ENCODE measurements around the gene KRTAP12-4. TPM values are rescaled to one million over a fixed set of nuclear protein-coding genes. Genes with fewer than 3 reads are reported as not detected.
"Not testable (repeated sequence)": the region's sequence is repeated elsewhere in the genome, so short reads cannot be mapped to it uniquely, and the experiment has no call there.

KRTAP12-4 gene
- total RNA-seq, 1 donor from 2014 or later, result not detected

- no peak for ATAC-seq
- peak; percentile 43 for DNase-seq (ENCODE audit: missing footprints)
- intact Hi-C loops (cut with DNase I), result loop anchor here (10.0 kb wide), 1 partner anchor 128 kb away; no protein-coding TSS in a partner anchor
Observed at GRCh38 chr21:44617071-44617501, 37.4 kb downstream of the KRTAP12-4 start.

DNA sequence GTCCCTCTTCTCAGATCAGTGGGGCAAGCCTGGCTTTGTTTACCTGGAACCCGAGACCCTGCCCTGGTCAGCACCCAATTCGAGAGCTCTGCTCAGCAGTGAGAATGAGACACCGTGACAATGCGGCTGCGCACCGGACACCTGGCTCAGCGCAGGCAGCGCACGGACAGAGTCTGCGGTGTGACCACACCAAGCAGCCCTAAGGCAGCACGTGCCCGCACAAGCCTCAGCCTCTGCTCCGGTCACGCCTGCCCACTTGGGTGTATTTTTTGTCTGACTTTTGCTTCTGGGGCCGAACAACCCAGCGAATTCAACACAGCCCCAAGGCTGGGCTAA, 37.9 kb downstream of the KRTAP12-4 start:
- no peak for DNase-seq (ENCODE audit: missing footprints)
- intact Hi-C loops (cut with DNase I), result loop anchor here (10.0 kb wide), 1 partner anchor 128 kb away; no protein-coding TSS in a partner anchor
- ATAC-seq, result no peak

DNA sequence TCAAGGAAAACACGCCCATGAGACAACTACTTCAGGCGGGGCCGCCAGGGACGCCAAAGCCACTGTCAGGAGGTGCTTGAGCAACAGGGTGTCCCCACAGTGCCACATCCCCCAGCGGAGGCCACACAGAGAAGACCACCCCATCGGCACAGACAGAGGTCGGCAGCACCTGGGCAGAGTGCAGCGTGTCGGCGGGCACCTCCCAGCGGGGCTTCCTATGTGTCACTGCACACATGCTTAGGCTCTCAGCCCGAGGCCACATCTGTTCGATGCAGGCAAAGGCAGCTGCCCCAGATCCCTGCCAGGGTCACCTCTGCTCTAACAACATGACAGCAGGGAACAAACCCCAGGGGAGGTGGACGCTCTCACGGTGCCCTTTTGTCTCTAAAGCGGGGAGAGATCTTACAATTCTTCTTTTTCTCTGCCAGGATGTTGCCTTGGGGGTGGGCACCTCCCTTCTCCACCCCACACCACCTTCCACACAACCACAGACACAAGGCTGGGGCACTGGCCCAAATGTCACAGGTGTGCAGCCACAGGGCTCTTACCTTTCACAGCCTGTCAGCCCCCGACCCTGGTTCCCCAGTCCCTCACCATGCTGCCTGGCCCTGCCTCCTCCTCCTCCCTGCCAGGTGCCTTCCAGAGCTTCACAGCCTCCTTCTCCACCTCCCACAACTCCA, 38.4 kb downstream of the KRTAP12-4 start:
- ATAC-seq (no peak), DNase-seq (ENCODE audit: missing footprints) (no peak)
- intact Hi-C loops (cut with DNase I), result loop anchor here (10.0 kb wide), 1 partner anchor 129 kb away; no protein-coding TSS in a partner anchor

- ATAC-seq (no peak), DNase-seq (ENCODE audit: missing footprints) (no peak)
- intact Hi-C loops (cut with DNase I), result loop anchor here (10.0 kb wide), 1 partner anchor 129 kb away; no protein-coding TSS in a partner anchor
Observed at GRCh38 chr21:44615466-44615865, 39.0 kb downstream of the KRTAP12-4 start.

DNA sequence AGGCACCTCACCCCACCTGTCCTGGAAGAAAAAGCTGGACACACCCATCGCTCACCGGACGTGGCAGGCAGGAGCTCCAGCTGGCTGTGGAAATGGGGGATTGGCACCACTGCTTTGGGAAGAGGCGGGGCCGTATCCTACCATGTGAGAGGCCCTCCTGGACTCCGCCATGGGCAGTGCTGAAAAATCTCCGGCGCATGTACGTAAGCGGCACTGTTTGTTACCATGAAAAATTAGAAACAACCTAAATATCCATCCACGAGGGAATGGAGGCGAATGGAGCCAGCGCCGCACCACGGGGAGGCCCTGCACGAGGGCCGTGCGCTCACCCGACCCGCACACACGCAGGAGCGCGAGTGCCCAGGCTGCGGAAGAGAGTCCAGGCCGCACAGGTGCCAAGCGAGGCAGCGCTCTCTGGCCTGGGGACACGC, 39.5 kb downstream of the KRTAP12-4 start:
- no peak for ATAC-seq
- DNase-seq (ENCODE audit: missing footprints), result no peak
- intact Hi-C loops (cut with DNase I), result loop anchor here (10.0 kb wide), 1 partner anchor 130 kb away; no protein-coding TSS in a partner anchor

DNA sequence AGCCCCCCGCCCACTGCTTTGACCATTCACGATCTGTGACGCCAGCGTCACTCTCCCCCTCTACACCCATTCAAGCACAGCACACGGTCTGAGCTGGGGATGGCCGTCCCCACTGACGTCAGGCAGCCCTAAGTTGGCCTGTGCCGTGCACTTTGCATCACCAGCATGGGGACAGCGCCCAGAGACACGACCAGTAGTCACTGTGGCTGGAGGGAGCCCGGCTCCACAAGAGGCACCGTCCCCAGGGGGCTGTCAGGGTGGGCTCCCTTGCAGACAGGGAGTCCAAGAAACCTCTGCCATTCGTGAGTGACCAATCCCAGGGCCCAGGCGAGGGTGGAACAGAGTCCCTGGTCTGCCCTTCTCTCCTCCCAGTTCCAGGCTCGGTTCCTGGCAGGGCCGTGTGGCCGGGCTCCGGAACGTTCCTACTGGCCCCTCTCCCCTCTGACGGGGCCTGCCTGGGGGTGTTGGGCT, 40.3 kb downstream of the KRTAP12-4 start:
- peak; percentile 62 for DNase-seq (ENCODE audit: missing footprints)
- intact Hi-C loops (cut with DNase I), result loop anchor here (10.0 kb wide), 1 partner anchor 131 kb away; no protein-coding TSS in a partner anchor
- ATAC-seq, result no peak

DNA sequence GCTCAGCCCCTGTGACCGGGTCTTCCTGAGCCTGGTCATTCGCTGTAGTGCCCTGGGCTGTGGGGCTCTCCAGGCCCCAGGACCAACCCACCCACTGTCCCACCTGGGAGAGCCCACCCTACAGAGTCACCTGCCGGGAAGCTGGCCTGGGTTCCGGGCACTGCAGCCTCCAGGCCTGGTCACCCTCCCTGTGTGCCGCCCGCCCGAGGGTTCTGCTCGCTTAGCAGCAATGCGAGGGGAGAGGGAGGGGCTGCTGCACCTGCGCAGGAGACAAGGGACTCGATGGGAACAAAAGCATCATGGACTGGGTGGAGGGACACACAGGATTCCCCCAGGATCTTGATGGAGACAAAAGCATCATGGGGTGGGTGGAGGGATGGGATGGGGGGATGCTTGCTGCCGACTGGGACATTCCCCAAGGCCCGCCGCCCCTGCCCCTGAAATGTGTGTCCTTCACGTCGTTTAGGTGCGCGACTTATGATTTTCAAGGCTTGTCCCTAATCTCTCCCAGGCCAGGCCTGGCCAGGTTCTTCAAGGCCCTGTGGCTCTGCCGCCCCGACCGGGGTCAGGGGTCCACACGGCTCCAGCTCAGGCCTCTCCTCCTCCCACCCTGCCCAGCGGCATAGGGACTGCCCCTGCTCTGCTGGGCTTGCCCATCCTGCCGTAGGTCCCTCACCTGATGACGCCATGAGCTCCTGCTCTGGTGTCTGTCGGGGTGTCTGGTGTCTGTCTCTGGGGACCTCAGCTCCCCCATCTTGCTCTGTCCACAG, 40.9 kb downstream of the KRTAP12-4 start:
- intact Hi-C loops (cut with DNase I), result loop anchor here (10.0 kb wide), 1 partner anchor 131 kb away; no protein-coding TSS in a partner anchor
- no peak for DNase-seq (ENCODE audit: missing footprints)
- ATAC-seq, result no peak

DNA sequence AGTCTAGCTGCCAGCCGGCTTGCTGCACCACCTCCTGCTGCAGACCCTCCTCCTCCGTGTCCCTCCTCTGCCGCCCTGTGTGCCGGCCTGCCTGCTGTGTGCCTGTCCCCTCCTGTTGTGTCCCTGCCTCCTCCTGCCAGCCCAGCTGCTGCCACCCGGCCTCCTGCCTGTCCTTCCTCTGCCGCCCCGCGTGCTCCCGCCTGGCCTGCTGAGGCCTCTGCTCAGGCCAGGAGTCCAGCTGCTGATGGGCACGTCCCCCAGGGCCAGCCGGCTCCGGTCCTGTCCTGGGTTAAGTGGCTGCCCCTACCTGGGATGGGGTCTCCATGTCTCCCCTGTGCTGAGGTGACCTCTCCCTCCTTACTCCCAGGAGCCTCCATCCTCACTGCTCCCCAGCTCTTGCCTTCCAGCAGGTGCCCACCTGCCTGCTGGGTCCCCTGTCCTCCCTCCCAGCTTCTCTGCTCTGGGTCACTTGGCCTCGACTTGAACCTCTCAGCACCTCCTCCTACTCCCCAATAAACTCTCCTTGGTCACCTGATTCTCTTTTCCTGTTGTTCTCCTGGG, 41.7 kb downstream of the KRTAP12-4 start:
- peak; percentile 69 for DNase-seq (ENCODE audit: missing footprints)
- no peak for ATAC-seq
- intact Hi-C loops (cut with DNase I), result loop anchor here (10.0 kb wide), 1 partner anchor 132 kb away; no protein-coding TSS in a partner anchor

DNA sequence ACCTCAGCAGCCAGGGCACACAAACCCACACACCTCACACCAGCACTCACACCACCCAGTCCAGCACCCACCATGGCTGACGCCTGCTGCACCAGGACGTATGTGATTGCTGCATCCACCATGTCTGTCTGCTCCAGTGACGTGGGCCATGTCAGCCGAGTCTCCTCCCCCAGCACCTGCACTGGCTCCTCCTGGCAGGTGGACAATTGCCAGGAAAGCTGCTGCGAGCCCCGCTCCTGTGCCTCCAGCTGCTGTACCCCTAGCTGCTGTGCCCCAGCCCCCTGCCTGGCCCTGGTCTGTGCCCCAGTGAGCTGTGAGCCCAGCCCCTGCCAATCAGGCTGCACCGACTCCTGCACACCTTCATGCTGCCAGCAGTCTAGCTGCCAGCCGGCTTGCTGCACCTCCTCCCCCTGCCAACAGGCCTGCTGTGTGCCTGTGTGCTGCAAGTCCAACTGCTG, 42.4 kb downstream of the KRTAP12-4 start, which contains the start of gene KRTAP10-8:
Gene KRTAP10-8, plus strand, starts transcription at position 51 of the 458 bp plus-strand sequence. Its CDS starts 22 bp downstream, at position 73.
- ATAC-seq (no peak), DNase-seq (ENCODE audit: missing footprints) (no peak)
- intact Hi-C loops (cut with DNase I), result loop anchor here (10.0 kb wide), 1 partner anchor 133 kb away; no protein-coding TSS in a partner anchor

GRCh38 chr21:44611551-44611950, 42.9 kb downstream of the KRTAP12-4 start:
- DNase-seq (ENCODE audit: missing footprints) (no peak), ATAC-seq (no peak)
- intact Hi-C loops (cut with DNase I), result loop anchor here (10.0 kb wide), 1 partner anchor 133 kb away; no protein-coding TSS in a partner anchor

DNA sequence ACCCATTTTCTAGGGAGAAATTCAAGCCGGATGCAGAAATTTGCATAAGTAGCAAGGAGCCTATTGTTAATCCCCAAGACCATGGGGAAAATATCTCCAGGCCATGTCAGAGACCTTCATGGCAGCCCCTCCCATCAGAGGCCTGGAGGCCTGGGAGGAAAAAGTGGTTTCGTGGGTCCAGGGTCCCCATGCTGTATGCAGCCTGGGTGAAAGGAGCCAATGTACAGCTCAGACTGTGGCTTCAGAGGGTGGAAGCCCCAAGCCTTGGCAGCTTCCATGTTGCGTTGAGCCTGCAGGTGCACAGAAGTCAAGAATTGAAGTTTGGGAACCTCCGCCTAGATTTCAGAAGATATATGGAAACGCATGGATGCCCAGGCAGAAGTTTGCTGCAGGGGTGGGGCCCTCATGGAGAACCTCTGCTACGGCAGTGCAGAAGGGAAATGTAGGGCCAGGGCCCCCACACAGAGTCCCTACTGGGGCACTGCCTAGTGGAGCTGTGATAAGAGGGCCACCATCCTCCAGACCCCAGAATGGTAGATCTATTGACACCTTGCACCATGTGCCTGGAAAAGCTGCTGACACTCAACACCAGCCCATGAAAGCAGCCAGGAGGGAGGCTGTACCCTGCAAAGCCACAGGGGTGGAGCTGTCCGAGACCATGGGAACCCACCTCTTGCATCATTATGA, 44.2 kb downstream of the KRTAP12-4 start:
- not testable (repeated sequence) for ATAC-seq; DNase-seq (ENCODE audit: missing footprints)
- intact Hi-C loops (cut with DNase I), result loop anchor here (10.0 kb wide), 1 partner anchor 135 kb away; no protein-coding TSS in a partner anchor

- ATAC-seq, result no peak
- DNase-seq (ENCODE audit: missing footprints), result no peak
- intact Hi-C loops (cut with DNase I), result no loop called here
Observed at GRCh38 chr21:44609193-44609592, 45.3 kb downstream of the KRTAP12-4 start.

GRCh38 chr21:44606495-44606894, 48.0 kb downstream of the KRTAP12-4 start:
- no peak for ATAC-seq
- DNase-seq (ENCODE audit: missing footprints), result no peak
- intact Hi-C loops (cut with DNase I), result no loop called here

Other genes starting within 250 kb of the KRTAP12-4 start
- 3.3 TPM for gene LRRC3, start 199.1 kb downstream of the KRTAP12-4 start, total RNA-seq
- gene KRTAP10-1, start 114.5 kb downstream of the KRTAP12-4 start, total RNA-seq, result not detected
- not detected for gene KRTAP10-2, start 103.2 kb downstream of the KRTAP12-4 start, total RNA-seq
- not detected for gene KRTAP10-3, start 95.9 kb downstream of the KRTAP12-4 start, total RNA-seq
- gene KRTAP10-4, start 80.9 kb downstream of the KRTAP12-4 start, total RNA-seq, result not detected
- not detected for gene KRTAP10-5, start 74.1 kb downstream of the KRTAP12-4 start, total RNA-seq
- not detected for gene KRTAP10-6, start 62.2 kb downstream of the KRTAP12-4 start, total RNA-seq
- not detected for gene KRTAP10-7, start 54.1 kb downstream of the KRTAP12-4 start, total RNA-seq
- not detected for gene KRTAP10-8, start 42.6 kb downstream of the KRTAP12-4 start, total RNA-seq
- not detected for gene KRTAP10-9, start 27.6 kb downstream of the KRTAP12-4 start, total RNA-seq
- not detected for gene KRTAP10-10, start 17.3 kb downstream of the KRTAP12-4 start, total RNA-seq
- not detected for gene KRTAP10-11, start 8.2 kb downstream of the KRTAP12-4 start, total RNA-seq
- gene KRTAP12-3, start 3.3 kb upstream of the KRTAP12-4 start, total RNA-seq, result not detected
- gene KRTAP12-2, start 12.3 kb upstream of the KRTAP12-4 start, total RNA-seq, result not detected
- not detected for gene KRTAP12-1, start 27.5 kb upstream of the KRTAP12-4 start, total RNA-seq
- not detected for gene KRTAP10-12, start 42.5 kb upstream of the KRTAP12-4 start, total RNA-seq
- gene TSPEAR, start 56.9 kb upstream of the KRTAP12-4 start, total RNA-seq, result 0.65 TPM
- 66.6 TPM for gene UBE2G2, start 147.2 kb upstream of the KRTAP12-4 start, total RNA-seq
- gene SUMO3, start 163.4 kb upstream of the KRTAP12-4 start, total RNA-seq, result 73.9 TPM
- gene PTTG1IP, start 219.0 kb upstream of the KRTAP12-4 start, total RNA-seq, result 160 TPM